Skeletal muscle tissue (tissue), 4 donors: Measurements from ENCODE around the gene TNNI3. TPM values are rescaled to one million over a fixed set of nuclear protein-coding genes. Genes with fewer than 3 reads are reported as not detected.
A peak's percentile ranks its signal among the peaks of the same experiment; 100 is the strongest.

Source experiments
- H3K27ac ChIP-seq: one replicate; pipeline ENCODE4 v1.7.0; 2013; ENCODE audit warnings: mild to moderate bottlenecking, low read depth, low read length, inconsistent platforms
- H3K27me3 ChIP-seq, 3 donors: one replicate each; pipeline ENCODE4 v1.7.0; 2013; ENCODE audit warnings: low read length in 3 of 3; ENCODE audit not compliant: control insufficient read depth in 3 of 3, insufficient read depth in 3 of 3
- H3K36me3 ChIP-seq, 3 donors: one replicate each; pipeline ENCODE4 v1.7.0; 2013; ENCODE audit warnings: low read length in 3 of 3; ENCODE audit not compliant: control insufficient read depth in 3 of 3, insufficient read depth in 3 of 3
- H3K4me1 ChIP-seq, 3 donors: one replicate each; pipeline ENCODE4 v1.7.0; 2013; ENCODE audit warnings: low read length in 3 of 3, mild to moderate bottlenecking in 3 of 3; ENCODE audit not compliant: control insufficient read depth in 3 of 3, insufficient read depth in 3 of 3
- H3K4me3 ChIP-seq, 3 donors: one replicate each; pipeline ENCODE4 v1.7.0; 2013; ENCODE audit warnings: low read length in 3 of 3
- H3K9ac ChIP-seq, 3 donors: one replicate each; pipeline ENCODE4 v1.7.0; 2013; ENCODE audit warnings: low read length in 3 of 3, mild to moderate bottlenecking in 3 of 3, moderate library complexity in 2 of 3, low read depth in 1 of 3
- H3K9me3 ChIP-seq, 3 donors: one replicate each; pipeline ENCODE4 v1.7.0; 2013; ENCODE audit warnings: low read length in 3 of 3; ENCODE audit not compliant: control insufficient read depth in 3 of 3
- total RNA-seq: library from RNA; depleted of rRNA; stranded (reverse); fragments of >200 nt; gene quantifications from one replicate; pipeline ENCODE4 v1.2.3, GENCODE V29; 2014
- donor health status: Osteomylitis.

Gene TNNI3
- total RNA-seq, 1 donor from 2014 or later, result 4.7 TPM

DNA sequence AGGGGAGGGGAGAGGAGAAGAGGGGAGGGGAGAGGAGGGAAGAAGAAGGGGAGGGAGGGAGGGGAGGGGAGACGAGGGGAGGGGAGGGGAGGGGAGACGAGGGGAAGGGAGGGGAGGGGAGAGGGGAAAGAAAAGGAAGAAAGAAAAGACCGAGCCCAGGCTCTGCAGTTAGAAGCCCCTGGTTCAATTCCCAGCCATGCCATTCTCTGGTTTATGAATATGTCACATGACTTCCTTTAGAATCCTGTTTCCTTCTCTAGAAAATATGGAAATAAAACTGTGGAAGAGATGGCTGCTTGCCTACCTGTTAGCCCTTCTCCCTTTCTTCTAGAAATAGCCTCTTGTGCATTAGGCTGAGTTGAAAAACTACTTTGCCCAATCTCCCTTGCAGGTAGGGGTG, 22.8 kb downstream of the TNNI3 start:
- no peak overlapping the region for H3K9ac ChIP-seq
- no peak overlapping the region for H3K4me3 ChIP-seq
- peaks cover 0 to 19% (median 11%) of the 10 kb centered on the region in 3 donors for H3K4me1 ChIP-seq
- peaks cover 3 to 39% (median 12%) of the 10 kb centered on the region in 3 donors for H3K36me3 ChIP-seq
- peaks cover 5 to 10% (median 8%) of the 10 kb centered on the region in 3 donors for H3K27me3 ChIP-seq
- no peak overlapping the region for H3K27ac ChIP-seq
- no peaks in the 10 kb centered on the region for H3K9me3 ChIP-seq

DNA sequence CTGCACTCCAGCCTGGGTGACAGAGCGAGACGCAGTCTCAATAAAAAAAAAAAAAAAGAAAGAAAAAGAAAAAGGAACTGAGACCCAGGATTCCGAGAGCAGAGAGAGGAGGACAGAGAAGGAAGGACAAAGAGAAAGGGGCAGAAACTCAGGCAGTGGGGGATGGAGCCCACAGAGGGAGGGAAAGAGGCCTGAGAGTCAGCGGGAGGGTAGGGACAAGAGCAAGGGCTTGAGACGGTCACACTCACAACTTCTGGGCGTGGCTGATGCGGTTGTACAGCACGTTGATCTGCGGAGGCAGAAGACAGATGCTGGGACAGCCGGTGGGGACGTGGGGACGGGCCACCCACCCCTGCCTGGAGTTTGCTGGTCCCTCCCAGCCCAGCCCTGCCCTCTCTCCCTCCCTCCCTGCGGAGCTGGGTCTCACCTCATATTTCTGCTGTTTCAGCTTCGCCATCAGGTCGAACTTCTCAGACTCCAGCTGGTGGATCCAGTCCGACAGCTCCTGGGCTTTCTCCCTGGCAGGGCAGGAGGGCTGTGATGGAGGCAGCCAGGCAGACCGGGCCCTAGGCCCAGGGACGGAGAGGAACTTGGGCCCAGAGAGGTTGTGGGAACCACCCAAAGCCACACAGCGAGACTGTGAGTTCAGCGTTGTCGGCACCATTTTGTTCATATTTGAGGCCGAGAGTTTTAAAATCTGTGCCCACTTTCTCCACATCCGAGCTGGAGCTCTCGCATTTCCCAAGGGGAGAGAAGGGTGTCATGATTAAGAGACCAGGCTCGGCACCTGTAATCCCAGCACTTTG, 23.7 kb downstream of the TNNI3 start:
- H3K36me3 ChIP-seq, result peaks cover 3 to 34% (median 7%) of the 10 kb centered on the region in 3 donors
- no peak overlapping the region for H3K4me3 ChIP-seq
- peaks cover 0 to 15% (median 7%) of the 10 kb centered on the region in 3 donors for H3K4me1 ChIP-seq
- no peak overlapping the region for H3K27ac ChIP-seq
- H3K27me3 ChIP-seq, result peaks cover 5 to 10% (median 8%) of the 10 kb centered on the region in 3 donors
- H3K9me3 ChIP-seq, result no peaks in the 10 kb centered on the region
- H3K9ac ChIP-seq, result no peak overlapping the region

- Histone ChIP-seq H3K36me3 (peaks cover 3 to 26% (median 7%) of the 10 kb centered on the region in 3 donors), H3K27me3 (peaks cover 5 to 10% (median 8%) of the 10 kb centered on the region in 3 donors)
Observed at GRCh38 chr19:55132453-55133129, 24.9 kb downstream of the TNNI3 start.

GRCh38 chr19:55131421-55131820, 26.1 kb downstream of the TNNI3 start:
- H3K36me3 ChIP-seq, result peaks cover 3 to 19% (median 7%) of the 10 kb centered on the region in 3 donors
- H3K9ac ChIP-seq, result no peak overlapping the region
- no peaks in the 10 kb centered on the region for H3K9me3 ChIP-seq
- H3K4me3 ChIP-seq, result no peak overlapping the region
- H3K4me1 ChIP-seq, result peaks cover 0 to 7% (median 3%) of the 10 kb centered on the region in 3 donors
- no peak overlapping the region for H3K27ac ChIP-seq
- peaks cover 5 to 10% (median 8%) of the 10 kb centered on the region in 3 donors for H3K27me3 ChIP-seq

More at GRCh38 chr19:55132453-55133129, 24.9 kb downstream of the TNNI3 start:
- no peak overlapping the region for H3K4me3 ChIP-seq
- H3K9ac ChIP-seq, result no peak overlapping the region
- H3K4me1 ChIP-seq, result peaks cover 0 to 8% (median 3%) of the 10 kb centered on the region in 3 donors
- H3K27ac ChIP-seq, result no peak overlapping the region
- H3K9me3 ChIP-seq, result no peaks in the 10 kb centered on the region

GRCh38 chr19:55119053-55119452, 38.5 kb downstream of the TNNI3 start:
- Histone ChIP-seq H3K27ac (peak overlapping the region; percentile 57), H3K4me3 (peak overlapping the region; percentile 73 to 93 (median 80))

GRCh38 chr19:55118401-55118991, 39.0 kb downstream of the TNNI3 start:
- H3K9ac ChIP-seq, result peak overlapping the region; percentile 7 to 63 (median 55)
- peak overlapping the region; percentile 57 for H3K27ac ChIP-seq
- H3K4me3 ChIP-seq, result peak overlapping the region; percentile 73 to 93 (median 80)
- peaks cover 33 to 43% (median 40%) of the 10 kb centered on the region in 3 donors for H3K4me1 ChIP-seq
- H3K27me3 ChIP-seq, result no peaks in the 10 kb centered on the region
- H3K36me3 ChIP-seq, result no peaks in the 10 kb centered on the region
- no peaks in the 10 kb centered on the region for H3K9me3 ChIP-seq

More at GRCh38 chr19:55119053-55119452, 38.5 kb downstream of the TNNI3 start:
- Histone ChIP-seq H3K9me3 (no peaks in the 10 kb centered on the region), H3K27me3 (peaks cover 0 to under 1% (median 0%) of the 10 kb centered on the region in 3 donors), H3K36me3 (no peaks in the 10 kb centered on the region), H3K4me1 (peaks cover 29 to 38% (median 34%) of the 10 kb centered on the region in 3 donors), H3K9ac (peak overlapping the region in 1 of 3 donors; percentile 63)

DNA sequence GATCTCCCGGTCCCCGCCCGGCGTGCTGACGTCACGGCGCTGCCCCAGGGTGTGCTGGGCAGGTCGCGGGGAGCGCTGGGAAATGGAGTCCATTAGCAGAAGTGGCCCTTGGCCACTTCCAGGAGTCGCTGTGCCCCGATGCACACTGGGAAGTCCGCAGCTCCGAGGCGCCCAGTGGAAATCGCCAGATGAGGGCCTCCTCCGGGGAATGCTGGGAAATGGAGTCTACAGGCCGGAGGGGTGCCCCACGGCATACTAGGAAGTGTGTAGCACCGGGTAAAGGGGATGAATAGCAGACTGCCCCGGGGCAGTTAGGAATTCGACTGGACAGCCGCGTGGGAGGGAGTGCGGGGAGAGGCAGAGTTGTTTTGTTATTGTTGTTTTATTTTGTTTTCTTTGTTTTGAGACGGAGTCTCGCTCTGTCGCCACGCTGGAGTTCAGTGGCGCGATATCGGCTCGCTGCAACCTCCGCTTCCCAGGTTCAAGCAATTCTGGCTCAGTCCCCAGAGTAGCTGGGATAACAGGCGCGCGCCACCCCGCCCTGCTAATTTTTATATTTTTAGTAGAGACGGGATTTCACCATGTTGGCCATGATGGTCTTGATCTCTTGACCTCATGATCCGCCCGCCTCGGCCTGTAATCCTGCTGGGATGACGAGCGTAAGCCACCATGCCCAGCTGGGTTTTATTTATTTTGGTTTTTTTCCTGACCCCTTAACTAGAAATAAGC, 39.7 kb downstream of the TNNI3 start:
- peaks cover 40 to 49% (median 46%) of the 10 kb centered on the region in 3 donors for H3K4me1 ChIP-seq
- no peaks in the 10 kb centered on the region for H3K27me3 ChIP-seq
- H3K36me3 ChIP-seq, result no peaks in the 10 kb centered on the region
- H3K4me3 ChIP-seq, result peak overlapping the region; percentile 73 to 93 (median 80)
- H3K9me3 ChIP-seq, result no peaks in the 10 kb centered on the region
- peak overlapping the region; percentile 57 for H3K27ac ChIP-seq
- peak overlapping the region; percentile 55 to 79 (median 68) for H3K9ac ChIP-seq

DNA sequence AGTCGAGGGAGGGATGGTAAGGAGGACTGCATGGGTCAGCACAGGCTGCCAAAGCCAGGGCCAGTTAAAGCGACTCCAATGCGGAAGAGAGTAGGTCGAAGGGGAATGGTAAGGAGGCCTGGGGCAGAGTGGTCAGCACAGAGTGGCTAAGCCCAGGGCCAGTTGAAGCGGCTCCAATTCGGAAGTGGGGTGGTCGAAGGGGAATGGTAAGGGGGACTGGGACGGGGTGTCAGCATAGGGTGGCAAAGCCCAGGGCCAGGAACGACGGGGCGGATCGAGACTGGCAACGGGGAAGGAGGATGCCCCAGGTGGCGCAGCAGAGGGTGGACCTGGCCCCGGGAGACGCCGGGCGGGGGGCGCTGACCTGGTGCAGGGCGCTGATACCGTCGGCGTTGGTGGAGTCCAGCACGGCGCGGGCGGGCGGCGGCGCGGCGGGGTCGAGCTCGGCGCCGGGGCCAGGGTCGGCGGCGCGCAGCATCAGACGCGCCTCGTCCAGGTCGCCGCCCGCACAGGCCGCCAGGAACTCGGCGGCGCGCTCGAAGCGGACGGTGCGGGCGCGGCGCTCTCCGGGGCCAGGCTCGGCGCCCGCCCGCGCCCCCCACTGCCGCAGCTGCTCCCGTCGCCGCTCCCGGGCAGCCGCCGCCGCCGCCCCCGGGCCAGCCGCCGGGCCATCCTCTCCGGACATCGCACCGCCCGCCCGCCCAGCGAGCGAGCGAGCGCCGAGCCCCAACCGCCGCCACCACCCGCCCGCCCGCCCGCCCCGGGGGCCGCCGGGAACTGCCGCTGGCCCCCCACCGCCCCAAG, 40.5 kb downstream of the TNNI3 start, which contains the start of gene PPP1R12C:
PPP1R12C (minus strand) TSS at position 779 of the 804 bp plus-strand sequence; CDS start at position 685, 94 bp downstream.
- no peaks in the 10 kb centered on the region for H3K27me3 ChIP-seq
- no peaks in the 10 kb centered on the region for H3K9me3 ChIP-seq
- H3K27ac ChIP-seq, result peak within 1 kb of the TSS; percentile 86
- H3K36me3 ChIP-seq, result no peaks in the 10 kb centered on the region
- peak within 1 kb of the TSS; percentile 91 to 94 (median 93) for H3K4me3 ChIP-seq
- H3K9ac ChIP-seq, result peak within 1 kb of the TSS; percentile 73 to 92 (median 89)
- peaks cover 40 to 51% (median 50%) of the 10 kb centered on the region in 3 donors for H3K4me1 ChIP-seq
